HL-60 (cell line): ENCODE results near the gene GAS1.

Experiments
- CTCF ChIP-seq: IDR thresholded peaks from one replicate; pipeline ENCODE4 v1.5.1; 2011; ENCODE audit warnings: low read length, control low read depth, inconsistent platforms; ENCODE audit not compliant: insufficient read depth
- POLR2AphosphoS5 ChIP-seq: IDR thresholded peaks from 2 replicates; pipeline ENCODE4 v1.6.1; 2012; ENCODE audit warnings: low read depth

GRCh38 chr9:86926145-86926544, 21.2 kb downstream of the GAS1 start:
- TF ChIP-seq CTCF = no peak
- TF ChIP-seq POLR2AphosphoS5 = no peak
